HFFc6 (cell line): Measurements from ENCODE around the gene CD300A. TPM values are rescaled to one million over a fixed set of nuclear protein-coding genes. Genes with fewer than 3 reads are reported as not detected.
"Not testable (repeated sequence)": the region's sequence is repeated elsewhere in the genome, so short reads cannot be mapped to it uniquely, and the experiment has no call there.

Experiments used
- DNase-seq: peaks from one replicate; pipeline ENCODE4 v3.0.0-alpha.2; 2018
- H3K27ac Mint-ChIP-seq: 2 replicates; pipeline ENCODE4 v1.8.0; 2020; ENCODE audit warnings: mild to moderate bottlenecking, mixed read lengths
- H3K27me3 Mint-ChIP-seq: 2 replicates; pipeline ENCODE4 v1.8.0; 2021; ENCODE audit warnings: mild to moderate bottlenecking, moderate library complexity, mixed read lengths; ENCODE audit not compliant: insufficient read depth
- H3K36me3 Mint-ChIP-seq: 2 replicates; pipeline ENCODE4 v1.8.0; 2021; ENCODE audit warnings: low read depth, mixed read lengths
- H3K4me1 Mint-ChIP-seq: 2 replicates; pipeline ENCODE4 v1.8.0; 2020; ENCODE audit warnings: low read depth, mixed read lengths
- H3K4me3 Mint-ChIP-seq: 2 replicates; pipeline ENCODE4 v1.8.0; 2020; ENCODE audit warnings: mild to moderate bottlenecking, moderate library complexity, mixed read lengths
- H3K9me3 Mint-ChIP-seq: 2 replicates; pipeline ENCODE4 v1.8.0; 2020; ENCODE audit warnings: mild to moderate bottlenecking, mixed read lengths
- total RNA-seq, 6 experiments: library from RNA; stranded (reverse); fragmentation: NEBNext Ultra II Directional; extraction: Animal tissue kit (Norgen Biotek cat#: 25700); gene quantifications; 2 replicates in 1 of 6; 3 replicates in 5 of 6; pipeline ENCODE4 v1.2.3, GENCODE V29; 2021
- TF ChIP-seq, protein P1 (sequence below): fragments of 200-600 bp; sonication (generic); IDR thresholded peaks from 2 replicates; pipeline ENCODE4 v1.5.0; 2021; ENCODE audit warnings: antibody characterized with exemption, mild to moderate bottlenecking

CD300A gene
- total RNA-seq, 6 experiments from 2014 or later = not detected

DNA sequence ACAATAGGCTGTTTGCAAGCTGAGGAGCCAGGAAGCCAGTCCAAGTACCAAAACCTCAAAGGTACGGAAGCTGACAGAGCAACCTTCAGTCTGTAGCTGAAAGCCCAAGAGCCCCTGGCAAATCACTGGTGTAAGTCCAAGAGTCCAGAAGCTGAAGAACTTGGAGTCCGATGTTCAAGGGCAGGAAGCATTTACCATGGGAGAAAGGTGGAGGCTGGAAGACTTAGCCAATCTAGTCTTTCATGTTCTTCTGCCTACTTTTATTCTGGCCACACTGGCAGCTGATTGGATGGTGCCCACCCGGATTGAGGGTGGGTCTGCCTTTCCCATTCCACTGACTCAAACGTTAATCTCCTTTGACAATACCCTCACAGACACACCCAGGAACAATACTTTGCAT lies 49.5 kb downstream of the CD300A start:
- H3K27ac Mint-ChIP-seq = no peak overlapping the region
- peaks cover 18% of the 10 kb centered on the region for H3K36me3 Mint-ChIP-seq
- H3K4me1 Mint-ChIP-seq = no peaks in the 10 kb centered on the region
- no peak for DNase-seq
- H3K4me3 Mint-ChIP-seq = no peak overlapping the region
- peaks cover 87% of the 10 kb centered on the region for H3K9me3 Mint-ChIP-seq
- TF ChIP-seq, protein P1, sequence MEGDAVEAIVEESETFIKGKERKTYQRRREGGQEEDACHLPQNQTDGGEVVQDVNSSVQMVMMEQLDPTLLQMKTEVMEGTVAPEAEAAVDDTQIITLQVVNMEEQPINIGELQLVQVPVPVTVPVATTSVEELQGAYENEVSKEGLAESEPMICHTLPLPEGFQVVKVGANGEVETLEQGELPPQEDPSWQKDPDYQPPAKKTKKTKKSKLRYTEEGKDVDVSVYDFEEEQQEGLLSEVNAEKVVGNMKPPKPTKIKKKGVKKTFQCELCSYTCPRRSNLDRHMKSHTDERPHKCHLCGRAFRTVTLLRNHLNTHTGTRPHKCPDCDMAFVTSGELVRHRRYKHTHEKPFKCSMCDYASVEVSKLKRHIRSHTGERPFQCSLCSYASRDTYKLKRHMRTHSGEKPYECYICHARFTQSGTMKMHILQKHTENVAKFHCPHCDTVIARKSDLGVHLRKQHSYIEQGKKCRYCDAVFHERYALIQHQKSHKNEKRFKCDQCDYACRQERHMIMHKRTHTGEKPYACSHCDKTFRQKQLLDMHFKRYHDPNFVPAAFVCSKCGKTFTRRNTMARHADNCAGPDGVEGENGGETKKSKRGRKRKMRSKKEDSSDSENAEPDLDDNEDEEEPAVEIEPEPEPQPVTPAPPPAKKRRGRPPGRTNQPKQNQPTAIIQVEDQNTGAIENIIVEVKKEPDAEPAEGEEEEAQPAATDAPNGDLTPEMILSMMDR = no peak
- H3K27me3 Mint-ChIP-seq = peaks cover 11% of the 10 kb centered on the region

DNA sequence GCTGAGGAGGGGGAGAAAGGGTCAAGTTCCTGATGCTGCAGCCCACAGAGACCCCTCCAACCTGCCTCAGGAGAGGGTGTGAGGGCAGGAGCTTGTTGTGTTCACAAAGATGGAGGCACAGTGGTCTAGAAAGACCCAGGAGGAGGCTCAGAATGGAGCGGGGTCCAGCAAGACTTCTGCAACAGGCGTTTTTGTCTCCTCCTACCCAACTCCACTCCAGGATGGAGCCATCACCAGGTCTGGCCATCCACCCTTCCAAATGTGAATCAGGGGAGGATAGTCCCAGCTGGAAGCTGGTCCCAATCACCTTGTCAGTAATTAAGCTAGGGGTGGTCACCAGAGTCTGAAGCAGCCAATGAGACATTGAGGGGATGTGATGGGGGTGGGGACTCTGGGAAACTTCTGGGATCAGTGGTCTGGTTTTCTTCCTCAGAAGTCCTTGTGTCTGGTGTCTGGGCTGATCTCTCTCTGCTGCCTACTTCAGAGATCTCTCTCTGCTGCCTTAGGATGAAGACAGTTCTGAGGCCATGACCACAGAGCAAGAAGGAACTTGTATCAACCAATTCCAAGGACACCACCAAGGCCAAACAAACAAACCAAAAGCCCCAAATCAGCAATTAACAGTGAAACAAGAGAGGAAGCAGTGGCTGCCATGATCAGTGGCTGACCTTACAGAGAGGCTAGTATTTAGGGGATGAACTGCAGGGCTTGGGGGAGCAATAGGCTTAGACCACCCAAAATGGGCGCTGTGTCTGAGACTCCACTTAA lies 50.3 kb downstream of the CD300A start:
- H3K4me1 Mint-ChIP-seq = no peaks in the 10 kb centered on the region
- H3K27me3 Mint-ChIP-seq = peaks cover 11% of the 10 kb centered on the region
- H3K4me3 Mint-ChIP-seq = no peak overlapping the region
- no peak overlapping the region for H3K27ac Mint-ChIP-seq
- peaks cover 18% of the 10 kb centered on the region for H3K36me3 Mint-ChIP-seq
- TF ChIP-seq, protein P1 = no peak
- H3K9me3 Mint-ChIP-seq = peaks cover 88% of the 10 kb centered on the region
- no peak for DNase-seq

DNA sequence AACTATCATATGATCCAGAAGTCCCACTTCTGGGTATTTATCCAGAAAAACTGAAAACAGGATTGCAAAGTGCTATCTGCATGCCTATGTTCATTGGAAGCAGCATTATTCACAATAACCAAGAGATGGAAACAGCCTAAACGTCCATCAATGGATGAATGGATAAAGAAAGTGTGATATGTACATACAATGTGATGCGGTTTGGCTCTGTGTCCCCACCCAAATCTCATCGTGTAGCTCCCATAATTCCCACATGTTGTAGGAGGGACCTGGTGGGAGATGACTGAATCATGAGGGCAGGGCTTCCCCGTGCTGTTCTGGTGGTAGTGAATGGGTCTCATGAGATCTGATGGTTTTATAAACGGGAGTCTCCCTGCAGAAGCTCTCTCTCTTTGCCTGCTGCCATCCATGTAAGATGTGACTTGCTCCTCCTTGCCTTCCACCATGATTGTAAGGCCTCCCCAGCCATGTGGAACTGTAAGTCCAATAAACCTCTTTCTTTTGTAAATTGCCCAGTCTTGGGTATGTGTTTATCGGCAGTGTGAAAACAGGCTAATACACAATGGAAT lies 52.1 kb downstream of the CD300A start:
- H3K27me3 Mint-ChIP-seq = peaks cover 11% of the 10 kb centered on the region
- not testable (repeated sequence) for DNase-seq, H3K4me3 Mint-ChIP-seq, H3K27ac Mint-ChIP-seq, H3K4me1 Mint-ChIP-seq
- peaks cover 85% of the 10 kb centered on the region for H3K9me3 Mint-ChIP-seq
- H3K36me3 Mint-ChIP-seq = peaks cover 18% of the 10 kb centered on the region

DNA sequence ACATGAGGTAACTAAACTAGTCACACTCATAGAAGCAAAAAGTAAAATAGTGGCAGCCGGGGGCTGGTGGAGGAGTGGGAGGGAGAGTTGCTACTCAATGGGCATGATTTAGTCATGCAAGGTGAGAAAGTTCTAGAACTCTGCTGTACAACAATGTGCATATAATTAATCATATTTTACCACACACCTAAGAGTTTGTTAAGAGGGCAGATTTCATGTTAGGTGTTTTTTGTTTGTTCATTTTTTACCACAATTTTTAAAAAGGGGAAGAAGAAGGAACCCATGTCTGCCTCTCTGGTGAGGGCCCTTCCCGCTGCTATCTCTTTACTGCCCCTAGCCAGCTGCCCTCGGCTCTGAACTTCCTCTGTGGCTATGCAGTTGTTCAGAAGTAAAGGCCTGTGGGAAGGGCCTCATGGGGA lies 53.6 kb downstream of the CD300A start:
- TF ChIP-seq, protein P1 = no peak
- no peak overlapping the region for H3K4me3 Mint-ChIP-seq
- H3K27me3 Mint-ChIP-seq = peaks cover 2% of the 10 kb centered on the region; the same call in 1 of the 2 replicates
- peaks cover 82% of the 10 kb centered on the region for H3K9me3 Mint-ChIP-seq
- H3K27ac Mint-ChIP-seq = no peak overlapping the region
- H3K36me3 Mint-ChIP-seq = peaks cover 5% of the 10 kb centered on the region; the same call in 1 of the 2 replicates
- DNase-seq = no peak
- H3K4me1 Mint-ChIP-seq = no peaks in the 10 kb centered on the region

DNA sequence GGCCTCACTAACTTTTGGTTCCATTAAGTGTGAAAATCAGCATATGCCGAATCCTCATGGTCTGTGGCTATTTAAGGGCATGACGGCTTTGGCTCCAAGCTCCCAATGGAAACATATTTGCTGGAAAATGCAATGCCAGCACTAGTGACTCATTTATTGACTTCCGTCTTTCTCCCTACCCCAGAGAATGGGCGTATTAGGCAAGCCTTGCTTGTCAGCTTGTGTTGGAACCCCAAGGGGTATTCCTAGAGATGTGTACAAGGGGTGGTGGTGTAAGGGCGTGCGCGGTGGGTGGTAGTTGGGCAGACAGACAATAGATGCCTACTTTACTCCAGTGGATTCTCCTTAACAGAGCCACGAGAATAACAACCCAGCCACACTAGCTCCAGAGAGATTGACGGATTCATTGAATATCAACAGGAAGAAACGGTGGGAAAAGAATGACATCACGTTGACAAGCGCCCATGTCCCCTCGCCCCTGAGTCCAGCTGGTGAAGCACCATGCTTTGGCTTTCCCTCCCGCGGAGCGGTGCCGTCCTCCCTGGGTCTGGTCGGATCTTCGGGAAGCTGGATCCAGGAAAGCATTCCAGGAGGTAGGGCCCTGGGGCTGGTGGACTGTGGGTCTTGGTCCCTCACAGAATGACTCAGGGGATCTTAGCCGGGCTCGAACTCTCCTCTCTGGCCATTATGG lies 54.5 kb downstream of the CD300A start:
- DNase-seq = no peak
- Mint-ChIP-seq H3K4me1 (no peaks in the 10 kb centered on the region), H3K36me3 (peaks cover 5% of the 10 kb centered on the region; the same call in 1 of the 2 replicates), H3K9me3 (peaks cover 80% of the 10 kb centered on the region), H3K27ac (no peak overlapping the region), H3K27me3 (peaks cover 3% of the 10 kb centered on the region; the same call in 1 of the 2 replicates), H3K4me3 (no peak overlapping the region)
- TF ChIP-seq, protein P1 = no peak
